GM19240 (cell line): ENCODE results near the gene FBXL7.

Source experiments
- DNase-seq: peaks from one replicate; pipeline ENCODE4 v3.0.0; 2011; ENCODE audit warnings: low spot score; ENCODE audit not compliant: insufficient read length

The FBXL7 gene

GRCh38 chr5:15611008-15611407, 111.0 kb downstream of the FBXL7 start:
- DNase-seq: no peak

GRCh38 chr5:15612915-15613635, 113.1 kb downstream of the FBXL7 start:
- DNase-seq: no peak

- no peak for DNase-seq
These were observed 114.7 kb downstream of the FBXL7 start for GRCh38 chr5:15614679-15615078.

- no peak for DNase-seq
These were observed 115.9 kb downstream of the FBXL7 start for GRCh38 chr5:15615859-15616258.

GRCh38 chr5:15618938-15619337, 119.0 kb downstream of the FBXL7 start:
- DNase-seq: no peak

- DNase-seq: no peak
These were observed 120.5 kb downstream of the FBXL7 start for GRCh38 chr5:15620501-15620900.

- no peak for DNase-seq
These were observed 121.1 kb downstream of the FBXL7 start for GRCh38 chr5:15621094-15621493.

GRCh38 chr5:15623794-15624193, 123.8 kb downstream of the FBXL7 start:
- no peak for DNase-seq

GRCh38 chr5:15627109-15627508, 127.1 kb downstream of the FBXL7 start:
- no peak for DNase-seq

- no peak for DNase-seq
These were observed 127.7 kb downstream of the FBXL7 start for GRCh38 chr5:15627647-15628046.

GRCh38 chr5:15630441-15630840, 130.5 kb downstream of the FBXL7 start:
- DNase-seq: no peak

GRCh38 chr5:15634591-15635288, 134.8 kb downstream of the FBXL7 start:
- DNase-seq: no peak

- no peak for DNase-seq
These were observed 135.3 kb downstream of the FBXL7 start for GRCh38 chr5:15635289-15635616.

- no peak for DNase-seq
These were observed 137.4 kb downstream of the FBXL7 start for GRCh38 chr5:15637345-15637744.

GRCh38 chr5:15637886-15638285, 137.9 kb downstream of the FBXL7 start:
- DNase-seq: no peak

- DNase-seq: no peak
These were observed 138.3 kb downstream of the FBXL7 start for GRCh38 chr5:15638296-15638695.

GRCh38 chr5:15639288-15639687, 139.3 kb downstream of the FBXL7 start:
- DNase-seq: no peak

GRCh38 chr5:15640116-15640515, 140.1 kb downstream of the FBXL7 start:
- no peak for DNase-seq

GRCh38 chr5:15643731-15644130, 143.8 kb downstream of the FBXL7 start:
- DNase-seq: no peak

GRCh38 chr5:15645381-15646160, 145.6 kb downstream of the FBXL7 start:
- no peak for DNase-seq

GRCh38 chr5:15646371-15646770, 146.4 kb downstream of the FBXL7 start:
- DNase-seq: no peak

- DNase-seq: no peak
These were observed 147.3 kb downstream of the FBXL7 start for GRCh38 chr5:15647251-15647650.
